H9 (cell line): ENCODE data around the gene COL23A1. TPM values are rescaled to one million over a fixed set of nuclear protein-coding genes. Genes with fewer than 3 reads are reported as not detected.

Experiments used
- DNase-seq: peaks from one replicate; pipeline ENCODE4 v3.0.0-alpha.2; 2017
- H2AFZ ChIP-seq: one replicate; pipeline ENCODE4 v1.6.1; 2013; ENCODE audit warnings: mild to moderate bottlenecking, low read length, control low read depth, moderate library complexity
- H2AK5ac ChIP-seq: 2 replicates; pipeline ENCODE4 v1.6.1; 2013; ENCODE audit warnings: low read length, control low read depth, mixed read lengths; ENCODE audit not compliant: insufficient read length
- H2BK120ac ChIP-seq: one replicate; pipeline ENCODE4 v1.6.1; 2013; ENCODE audit warnings: low read depth, mild to moderate bottlenecking, low read length, control low read depth, inconsistent platforms; ENCODE audit not compliant: poor library complexity, severe bottlenecking
- H2BK12ac ChIP-seq: 2 replicates; pipeline ENCODE4 v1.6.1; 2013; ENCODE audit warnings: low read length, control low read depth, mixed read lengths, low read depth; ENCODE audit not compliant: insufficient read length
- H2BK15ac ChIP-seq: 2 replicates; pipeline ENCODE4 v1.6.1; 2013; ENCODE audit warnings: low read depth, low read length, control low read depth
- H2BK20ac ChIP-seq: one replicate; pipeline ENCODE4 v1.6.1; 2013; ENCODE audit warnings: low read depth, mild to moderate bottlenecking, low read length, control low read depth, inconsistent platforms; ENCODE audit not compliant: poor library complexity, severe bottlenecking
- H2BK5ac ChIP-seq: 2 replicates; pipeline ENCODE4 v1.6.1; 2013; ENCODE audit warnings: low read length, control low read depth, mixed read lengths; ENCODE audit not compliant: insufficient read length
- H3K14ac ChIP-seq: 2 replicates; pipeline ENCODE4 v1.6.1; 2013; ENCODE audit warnings: low read length, control low read depth; ENCODE audit not compliant: insufficient read depth
- H3K18ac ChIP-seq: 2 replicates; pipeline ENCODE4 v1.6.1; 2013; ENCODE audit warnings: low read depth, mild to moderate bottlenecking, mixed read lengths, low read length, control low read depth; ENCODE audit not compliant: insufficient read length
- H3K23ac ChIP-seq: 2 replicates; pipeline ENCODE4 v1.6.1; 2013; ENCODE audit warnings: low read length, control low read depth, mixed read lengths, low read depth; ENCODE audit not compliant: insufficient read length
- H3K23me2 ChIP-seq: 2 replicates; pipeline ENCODE4 v1.6.1; 2013; ENCODE audit warnings: low read depth, mild to moderate bottlenecking, mixed read lengths, low read length, control low read depth; ENCODE audit not compliant: insufficient read length, poor library complexity, severe bottlenecking
- H3K27ac ChIP-seq: 2 replicates; pipeline ENCODE4 v1.5.1; 2013; ENCODE audit warnings: low read length, control low read depth, mixed read lengths, low read depth; ENCODE audit not compliant: insufficient read length
- H3K27me3 ChIP-seq: 2 replicates; pipeline ENCODE4 v1.6.1; 2013; ENCODE audit warnings: low read length, control low read depth, inconsistent platforms; ENCODE audit not compliant: insufficient read depth
- H3K4ac ChIP-seq: 2 replicates; pipeline ENCODE4 v1.6.1; 2013; ENCODE audit warnings: low read depth, mild to moderate bottlenecking, control low read depth, inconsistent platforms, low read length, moderate library complexity
- H3K4me1 ChIP-seq: 2 replicates; pipeline ENCODE4 v1.6.1; 2013; ENCODE audit warnings: low read length, control low read depth, inconsistent platforms; ENCODE audit not compliant: insufficient read depth
- H3K4me2 ChIP-seq: 2 replicates; pipeline ENCODE4 v1.6.1; 2013; ENCODE audit warnings: low read length, control low read depth, mixed read lengths; ENCODE audit not compliant: insufficient read length, insufficient read depth
- H3K56ac ChIP-seq: 2 replicates; pipeline ENCODE4 v1.6.1; 2013; ENCODE audit warnings: low read depth, mild to moderate bottlenecking, mixed read lengths, low read length, control low read depth; ENCODE audit not compliant: insufficient read length
- H3K79me1 ChIP-seq: 2 replicates; pipeline ENCODE4 v1.6.1; 2013; ENCODE audit warnings: low read depth, mild to moderate bottlenecking, moderate library complexity, low read length, control low read depth, inconsistent platforms; ENCODE audit not compliant: insufficient read depth, poor library complexity, severe bottlenecking
- H3K79me2 ChIP-seq: 2 replicates; pipeline ENCODE4 v1.6.1; 2013; ENCODE audit warnings: low read length, control low read depth, inconsistent platforms; ENCODE audit not compliant: insufficient read depth
- H3K9ac ChIP-seq: 2 replicates; pipeline ENCODE4 v1.6.1; 2013; ENCODE audit warnings: low read length, control low read depth, mixed read lengths; ENCODE audit not compliant: insufficient read length; ENCODE audit errors: extremely low read depth
- H3K9me3 ChIP-seq: one replicate; pipeline ENCODE4 v1.6.1; 2013; ENCODE audit warnings: low read depth, low read length, inconsistent platforms; ENCODE audit not compliant: control insufficient read depth
- H3T11ph ChIP-seq: one replicate; pipeline ENCODE4 v1.6.1; 2013; ENCODE audit warnings: mild to moderate bottlenecking, low read length, control low read depth, inconsistent platforms
- H4K20me1 ChIP-seq: one replicate; pipeline ENCODE4 v1.6.1; 2013; ENCODE audit not compliant: control insufficient read depth, insufficient read length, insufficient read depth
- H4K5ac ChIP-seq: 2 replicates; pipeline ENCODE4 v1.6.1; 2013; ENCODE audit warnings: low read depth, mild to moderate bottlenecking, mixed read lengths, low read length, control low read depth; ENCODE audit not compliant: insufficient read length
- H4K8ac ChIP-seq: replicated peaks from 2 replicates; pipeline ENCODE4 v1.6.1; 2013; ENCODE audit warnings: low read length, control low read depth, mixed read lengths, low read depth; ENCODE audit not compliant: insufficient read length
- H4K91ac ChIP-seq: 2 replicates; pipeline ENCODE4 v1.6.1; 2013; ENCODE audit warnings: low read depth, mild to moderate bottlenecking, moderate library complexity, mixed read lengths, low read length, control low read depth; ENCODE audit not compliant: insufficient read length
- H3K27ac Mint-ChIP-seq, 3 experiments: 2 replicates in 2 of 3; 3 replicates in 1 of 3; pipeline ENCODE4 v1.8.0; 2020 to 2021; ENCODE audit warnings: mixed read lengths in 3 of 3, mild to moderate bottlenecking in 1 of 3, moderate library complexity in 1 of 3
- H3K27me3 Mint-ChIP-seq: 2 replicates; pipeline ENCODE4 v1.8.0; 2021; ENCODE audit warnings: low read depth, mild to moderate bottlenecking, moderate library complexity, mixed read lengths
- H3K36me3 Mint-ChIP-seq, 3 experiments: 2 replicates in 2 of 3; 3 replicates in 1 of 3; pipeline ENCODE4 v1.8.0; 2020 to 2021; ENCODE audit warnings: low read depth in 3 of 3, mixed read lengths in 3 of 3; ENCODE audit not compliant: insufficient read depth in 1 of 3
- H3K4me1 Mint-ChIP-seq, 2 experiments: 2 replicates each; pipeline ENCODE4 v1.8.0; 2020; ENCODE audit warnings: mixed read lengths in 2 of 2
- H3K4me3 Mint-ChIP-seq, 2 experiments: 2 replicates in 1 of 2; 3 replicates in 1 of 2; pipeline ENCODE4 v1.8.0; 2020 to 2021; ENCODE audit warnings: mild to moderate bottlenecking in 2 of 2, mixed read lengths in 2 of 2, moderate library complexity in 1 of 2
- H3K9me3 Mint-ChIP-seq, 2 experiments: 2 replicates in 1 of 2; 3 replicates in 1 of 2; pipeline ENCODE4 v1.8.0; 2020; ENCODE audit warnings: mild to moderate bottlenecking in 2 of 2, mixed read lengths in 2 of 2, moderate library complexity in 1 of 2
- CTCF ChIP-seq: fragments of 200-600 bp; sonication (generic); conservative IDR thresholded peaks from 3 replicates; pipeline ENCODE4 v1.8.0; 2021; ENCODE audit warnings: antibody characterized with exemption, mild to moderate bottlenecking
- WGBS: extraction: QIAGEN DNeasy Blood & Tissue Kit; methylation state at CpG from one replicate; pipeline ENCODE4 v1.1.7; 2013; ENCODE audit warnings: missing lambda C conversion rate, low lambda C conversion rate, mixed read lengths; ENCODE audit not compliant: insufficient read length; ENCODE audit errors: extremely low coverage; 5-methylcytosine and 5-hydroxymethylcytosine counted together
- total RNA-seq: library from RNA; stranded (reverse); gene quantifications from 2 replicates; pipeline ENCODE4 v1.2.1, GENCODE V29; 2021

Gene COL23A1
- total RNA-seq, 1 experiment from 2014 or later: 2.6 TPM

DNA sequence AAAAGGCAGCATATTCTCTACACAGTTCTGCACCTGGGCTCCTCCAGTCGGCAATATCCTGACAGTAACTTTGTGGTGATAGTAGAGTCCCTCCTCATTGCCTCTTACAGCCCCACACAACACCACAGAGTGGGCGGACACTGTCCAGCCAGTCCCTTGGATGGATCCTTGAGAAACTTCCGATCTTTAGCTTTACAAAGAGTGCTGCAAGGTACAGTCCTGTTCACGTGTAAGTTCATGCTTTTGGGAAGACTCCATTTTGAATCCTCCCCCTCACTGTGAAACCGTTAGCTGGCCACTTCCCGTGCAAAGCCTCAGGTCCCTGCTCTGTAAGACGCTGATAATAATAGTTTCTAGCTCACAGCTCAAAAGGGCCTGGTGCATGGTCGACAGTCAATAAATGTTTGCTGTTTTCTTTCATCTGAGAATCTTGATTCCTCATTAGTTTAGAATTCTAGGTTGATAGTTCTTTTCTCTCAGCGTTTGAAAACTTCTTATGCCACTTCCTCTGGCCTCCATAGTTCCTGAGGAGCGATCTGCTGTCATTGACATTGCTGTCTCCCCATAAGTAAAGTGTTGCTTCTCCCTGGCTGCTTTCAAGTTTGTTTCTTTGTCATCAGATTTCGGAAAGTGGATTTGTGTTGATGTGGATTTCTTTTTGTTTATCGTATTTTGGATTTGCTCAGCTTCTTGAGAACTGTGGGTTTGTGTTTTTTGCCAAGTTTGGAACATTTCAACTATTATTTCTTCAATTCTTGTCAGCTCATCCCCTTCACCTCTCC is 82.9 kb downstream of the COL23A1 start:
- Histone ChIP-seq H4K91ac (no peak overlapping the region), H3K79me2 (no peaks in the 10 kb centered on the region; the same call in 1 of the 2 replicates), H3K27me3 (no peaks in the 10 kb centered on the region), H2BK5ac (no peak overlapping the region), H3K9ac (no peak overlapping the region), H3K27ac (no peak overlapping the region), H3K56ac (no peak overlapping the region), H3K23me2 (no peaks in the 10 kb centered on the region), H4K20me1 (no peaks in the 10 kb centered on the region), H2BK120ac (no peak overlapping the region), H4K8ac (no peak overlapping the region), H2BK12ac (no peak overlapping the region), H3K18ac (no peak overlapping the region), H2BK20ac (no peak overlapping the region), H3K4me1 (peaks cover 2% of the 10 kb centered on the region; the same call in 1 of the 2 replicates), H2AK5ac (no peak overlapping the region), H2BK15ac (no peak overlapping the region), H3K79me1 (no peaks in the 10 kb centered on the region), H3K14ac (no peak overlapping the region), H4K5ac (no peak overlapping the region), H3K4me2 (no peak overlapping the region), H2AFZ (no peak overlapping the region), H3T11ph (no peak overlapping the region), H3K4ac (no peak overlapping the region), H3K23ac (no peak overlapping the region), H3K9me3 (no peaks in the 10 kb centered on the region)
- Mint-ChIP-seq H3K27ac (no peak overlapping the region; a peak in 1 of 7 replicates), H3K4me1 (peaks cover 8 to 17% of the 10 kb centered on the region in 2 experiments), H3K4me3 (no peak overlapping the region), H3K27me3 (peaks cover 2% of the 10 kb centered on the region), H3K36me3 (peaks cover 5 to 15% (median 12%) of the 10 kb centered on the region in 3 experiments), H3K9me3 (peaks cover 18 to 28% of the 10 kb centered on the region in 2 experiments)
- TF ChIP-seq CTCF: no peak
- WGBS: no CpG with 5 or more reads among the region's 12 CpGs
- DNase-seq: no peak
